BE2C (cell line): ENCODE data around the gene SMYD2.

Experiments used
- DNase-seq: peaks from one replicate; pipeline ENCODE4 v3.0.0-alpha.2; 2020
- H3K27me3 ChIP-seq: fragments of 250-450 bp; sonication (Bioruptor Pico); 2 replicates; pipeline ENCODE4 v1.5.1; 2020; ENCODE audit warnings: mild to moderate bottlenecking
- H3K36me3 ChIP-seq: fragments of 250-450 bp; sonication (Bioruptor Pico); 2 replicates; pipeline ENCODE4 v1.5.1; 2020; ENCODE audit warnings: mild to moderate bottlenecking
- H3K4me1 ChIP-seq: fragments of 250-450 bp; sonication (Bioruptor Pico); 2 replicates; pipeline ENCODE4 v1.5.1; 2020
- H3K4me3 ChIP-seq: 2 replicates; pipeline ENCODE4 v1.5.1; 2011; ENCODE audit warnings: low read depth, low read length
- H3K9me3 ChIP-seq: fragments of 250-450 bp; sonication (Bioruptor Pico); 2 replicates; pipeline ENCODE4 v1.5.1; 2020
- CTCF ChIP-seq: IDR thresholded peaks from 2 replicates; pipeline ENCODE4 v1.5.1; 2012; ENCODE audit warnings: mild to moderate bottlenecking, low read depth, low read length

The SMYD2 gene

GRCh38 chr1:214377886-214378285, 96.9 kb downstream of the SMYD2 start:
- peaks cover 16% of the 10 kb centered on the region for H3K27me3 ChIP-seq
- no peak for TF ChIP-seq CTCF
- no peaks in the 10 kb centered on the region for H3K4me1 ChIP-seq
- H3K4me3 ChIP-seq = no peak overlapping the region
- DNase-seq = no peak
- no peaks in the 10 kb centered on the region for H3K36me3 ChIP-seq
- no peaks in the 10 kb centered on the region for H3K9me3 ChIP-seq

- no peak for DNase-seq
- H3K4me1 ChIP-seq = no peaks in the 10 kb centered on the region
- no peaks in the 10 kb centered on the region for H3K36me3 ChIP-seq
- H3K9me3 ChIP-seq = no peaks in the 10 kb centered on the region
- no peak for TF ChIP-seq CTCF
- H3K27me3 ChIP-seq = peaks cover 16% of the 10 kb centered on the region
- H3K4me3 ChIP-seq = no peak overlapping the region
Observed at GRCh38 chr1:214378492-214378891, 97.5 kb downstream of the SMYD2 start.

- Histone ChIP-seq H3K4me1 (no peaks in the 10 kb centered on the region), H3K4me3 (no peak overlapping the region), H3K36me3 (no peaks in the 10 kb centered on the region), H3K27me3 (peaks cover 16% of the 10 kb centered on the region), H3K9me3 (no peaks in the 10 kb centered on the region)
- TF ChIP-seq CTCF = no peak
- no peak for DNase-seq
Observed at GRCh38 chr1:214379236-214379970, 98.4 kb downstream of the SMYD2 start.

- Histone ChIP-seq H3K36me3 (no peaks in the 10 kb centered on the region), H3K9me3 (no peaks in the 10 kb centered on the region), H3K4me3 (no peak overlapping the region), H3K4me1 (no peaks in the 10 kb centered on the region), H3K27me3 (peaks cover 16% of the 10 kb centered on the region)
- TF ChIP-seq CTCF = no peak
- DNase-seq = no peak
Observed at GRCh38 chr1:214380396-214380795, 99.4 kb downstream of the SMYD2 start.

- Histone ChIP-seq H3K4me1 (no peaks in the 10 kb centered on the region), H3K27me3 (peaks cover 16% of the 10 kb centered on the region), H3K9me3 (no peaks in the 10 kb centered on the region), H3K4me3 (no peak overlapping the region), H3K36me3 (no peaks in the 10 kb centered on the region)
- no peak for DNase-seq
- no peak for TF ChIP-seq CTCF
Observed at GRCh38 chr1:214380986-214381695, 100.2 kb downstream of the SMYD2 start.
